ENCODE data around the gene SLF2.

Gene SLF2

GRCh38 chr10:100976906-100977305 lies 64.1 kb downstream of the SLF2 start:
- H3K4me3 ChIP-seq (ENCODE audit: low read depth, low read length) = no peak overlapping the region
- TF ChIP-seq CTCF (IDR thresholded peaks at IDR 0.05; ENCODE audit: low read depth, low read length) = no peak

GRCh38 chr10:100977436-100977835 lies 64.7 kb downstream of the SLF2 start:
- no peak for TF ChIP-seq CTCF (IDR thresholded peaks at IDR 0.05; ENCODE audit: low read depth, low read length)
- no peak overlapping the region for H3K4me3 ChIP-seq (ENCODE audit: low read depth, low read length)

DNA sequence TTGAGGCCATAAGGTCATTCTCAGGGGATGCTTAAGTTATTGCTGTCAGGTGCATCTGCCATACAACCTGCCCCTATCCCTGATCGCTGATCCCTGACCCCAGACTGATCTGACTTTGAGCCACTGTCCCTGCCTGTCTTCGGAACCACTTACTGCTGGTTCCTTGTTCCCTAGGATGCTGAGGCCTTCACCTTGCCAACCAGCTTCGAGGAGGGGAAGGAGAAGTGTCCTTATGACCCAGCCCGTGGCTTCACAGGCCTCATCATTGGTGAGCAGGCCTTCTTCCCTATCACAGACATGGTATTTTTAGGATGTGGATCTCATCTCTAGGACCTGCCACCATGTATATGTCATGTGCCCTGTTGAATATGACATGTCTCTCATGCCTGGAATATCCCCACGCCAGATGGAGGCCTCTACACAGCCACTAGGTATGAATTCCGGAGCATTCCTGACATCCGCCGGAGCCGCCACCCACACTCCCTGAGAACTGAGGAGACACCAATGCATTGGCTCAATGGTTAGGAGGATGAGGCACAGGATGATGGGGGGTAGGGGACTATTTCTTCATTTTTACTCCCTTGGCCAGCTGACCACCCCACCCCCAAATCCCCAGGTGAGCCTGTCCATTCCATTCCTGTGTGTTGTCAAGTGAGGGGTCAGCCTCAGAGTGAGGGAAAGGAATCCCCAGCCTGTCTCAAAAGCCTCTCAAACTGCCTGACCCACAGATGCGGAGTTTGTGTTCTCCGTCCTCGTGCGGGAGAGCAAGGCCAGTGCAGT lies 65.5 kb downstream of the SLF2 start:
- no peak for TF ChIP-seq CTCF (IDR thresholded peaks at IDR 0.05; ENCODE audit: low read depth, low read length)

GRCh38 chr10:100978901-100979195 lies 66.1 kb downstream of the SLF2 start:
- TF ChIP-seq CTCF (IDR thresholded peaks at IDR 0.05; ENCODE audit: low read depth, low read length) = no peak
- no peak overlapping the region for H3K4me3 ChIP-seq (ENCODE audit: low read depth, low read length)

More for the DNA sequence above, 65.5 kb downstream of the SLF2 start:
- H3K4me3 ChIP-seq (ENCODE audit: low read depth, low read length) = no peak overlapping the region

- TF ChIP-seq CTCF (IDR thresholded peaks at IDR 0.05; ENCODE audit: low read depth, low read length) = no peak
- no peak overlapping the region for H3K4me3 ChIP-seq (ENCODE audit: low read depth, low read length)
Observed at GRCh38 chr10:100979791-100980272, 67.1 kb downstream of the SLF2 start.

DNA sequence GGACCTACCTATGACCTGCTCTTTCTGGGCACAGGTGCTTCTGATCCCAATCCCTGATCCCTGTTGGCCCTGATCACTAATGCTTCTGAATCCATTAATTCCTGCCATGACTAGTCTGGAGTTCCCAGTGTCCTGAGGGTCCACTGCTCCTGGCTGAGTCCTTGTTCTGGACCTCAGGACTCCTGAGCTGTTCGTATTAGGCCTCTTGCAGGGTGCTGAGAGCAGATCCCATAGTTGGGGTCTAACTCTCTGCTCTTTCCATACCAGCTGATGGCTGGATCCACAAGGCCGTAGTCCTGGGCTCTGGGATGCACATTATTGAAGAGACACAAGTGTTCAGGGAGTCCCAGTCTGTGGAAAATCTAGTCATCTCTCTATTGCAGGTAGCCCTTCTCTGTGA lies 67.5 kb downstream of the SLF2 start:
- no peak for TF ChIP-seq CTCF (IDR thresholded peaks at IDR 0.05; ENCODE audit: low read depth, low read length)

DNA sequence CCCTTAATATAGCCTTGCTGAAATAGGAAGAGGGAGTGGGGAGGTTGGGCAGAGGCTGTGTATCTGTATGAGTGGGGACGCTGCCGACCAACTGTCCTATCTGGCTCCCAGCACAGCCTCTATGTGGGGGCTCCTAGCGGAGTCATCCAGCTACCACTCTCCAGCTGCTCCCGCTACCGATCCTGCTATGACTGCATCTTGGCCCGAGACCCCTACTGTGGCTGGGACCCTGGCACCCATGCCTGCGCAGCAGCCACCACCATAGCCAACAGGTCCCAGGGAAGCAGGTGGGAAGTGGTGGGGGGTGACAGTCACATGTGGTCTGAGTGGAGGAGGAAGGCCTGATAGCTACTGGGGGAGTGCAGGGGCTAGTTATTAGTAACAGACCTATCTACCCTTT lies 67.9 kb downstream of the SLF2 start:
- TF ChIP-seq CTCF (IDR thresholded peaks at IDR 0.05; ENCODE audit: low read depth, low read length) = no peak
- H3K4me3 ChIP-seq (ENCODE audit: low read depth, low read length) = no peak overlapping the region

More for the DNA sequence above, 67.5 kb downstream of the SLF2 start:
- H3K4me3 ChIP-seq (ENCODE audit: low read depth, low read length) = no peak overlapping the region
